MM.1S (cell line): Measurements from ENCODE around the gene CACNA2D1.

Experiments used
- EZH2 ChIP-seq: fragments of 300-600 bp; sonication (generic); optimal IDR thresholded peaks from 2 replicates; pipeline ENCODE3; 2017; ENCODE audit warnings: low read depth, mild to moderate bottlenecking, antibody characterized with exemption, low read length, mixed read lengths
- EZH2phosphoT487 ChIP-seq: fragments of 300-600 bp; sonication (generic); IDR thresholded peaks from 2 replicates; pipeline ENCODE4 v1.6.1; 2018; ENCODE audit warnings: antibody characterized with exemption, low read length
- TF ChIP-seq, protein P1 (sequence below): fragments of 300-600 bp; sonication (generic); IDR thresholded peaks from 2 replicates; pipeline ENCODE4 v1.5.1; 2016; ENCODE audit warnings: antibody characterized with exemption, low read length, mixed read lengths

DNA sequence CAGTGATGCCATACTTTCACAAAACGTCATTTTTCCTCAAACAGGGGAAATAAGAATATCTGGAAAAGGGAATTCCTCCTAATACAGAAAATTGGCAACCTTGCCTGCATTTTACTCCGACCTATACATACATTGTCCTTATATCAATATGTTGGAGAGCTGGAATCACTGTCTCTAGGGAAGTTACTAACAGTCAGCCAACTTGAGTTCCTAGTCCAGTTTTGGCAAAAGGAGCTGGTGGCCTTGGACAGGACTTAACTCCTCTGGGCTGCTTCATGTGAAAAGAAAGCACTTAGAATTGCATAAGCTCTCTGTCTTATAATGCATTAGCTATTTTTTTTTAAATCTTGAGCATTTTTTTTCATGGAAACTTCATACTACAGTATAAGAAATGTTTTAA is 499.5 kb downstream of the CACNA2D1 start:
- TF ChIP-seq EZH2 = no peak
- TF ChIP-seq, protein P1, sequence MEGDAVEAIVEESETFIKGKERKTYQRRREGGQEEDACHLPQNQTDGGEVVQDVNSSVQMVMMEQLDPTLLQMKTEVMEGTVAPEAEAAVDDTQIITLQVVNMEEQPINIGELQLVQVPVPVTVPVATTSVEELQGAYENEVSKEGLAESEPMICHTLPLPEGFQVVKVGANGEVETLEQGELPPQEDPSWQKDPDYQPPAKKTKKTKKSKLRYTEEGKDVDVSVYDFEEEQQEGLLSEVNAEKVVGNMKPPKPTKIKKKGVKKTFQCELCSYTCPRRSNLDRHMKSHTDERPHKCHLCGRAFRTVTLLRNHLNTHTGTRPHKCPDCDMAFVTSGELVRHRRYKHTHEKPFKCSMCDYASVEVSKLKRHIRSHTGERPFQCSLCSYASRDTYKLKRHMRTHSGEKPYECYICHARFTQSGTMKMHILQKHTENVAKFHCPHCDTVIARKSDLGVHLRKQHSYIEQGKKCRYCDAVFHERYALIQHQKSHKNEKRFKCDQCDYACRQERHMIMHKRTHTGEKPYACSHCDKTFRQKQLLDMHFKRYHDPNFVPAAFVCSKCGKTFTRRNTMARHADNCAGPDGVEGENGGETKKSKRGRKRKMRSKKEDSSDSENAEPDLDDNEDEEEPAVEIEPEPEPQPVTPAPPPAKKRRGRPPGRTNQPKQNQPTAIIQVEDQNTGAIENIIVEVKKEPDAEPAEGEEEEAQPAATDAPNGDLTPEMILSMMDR = no peak
- TF ChIP-seq EZH2phosphoT487 = no peak
